T follicular helper cell (primary cell): ENCODE data around the gene IL10.
"Not testable (repeated sequence)": the region's sequence is repeated elsewhere in the genome, so short reads cannot be mapped to it uniquely, and the experiment has no call there.

Experiments used
- DNase-seq: peaks from one replicate; pipeline ENCODE4 v3.0.0-alpha.2; 2020; ENCODE audit warnings: low read depth

Gene IL10

GRCh38 chr1:206765771-206766170 lies 6.5 kb downstream of the IL10 start:
- not testable (repeated sequence) for DNase-seq

- not testable (repeated sequence) for DNase-seq
Measured at GRCh38 chr1:206762741-206763364, 9.4 kb downstream of the IL10 start.

GRCh38 chr1:206761159-206761768 lies 11.0 kb downstream of the IL10 start:
- no peak for DNase-seq

GRCh38 chr1:206760590-206760989 lies 11.7 kb downstream of the IL10 start:
- DNase-seq: no peak

GRCh38 chr1:206757524-206758266 lies 14.6 kb downstream of the IL10 start:
- peak; percentile 28 for DNase-seq

- no peak for DNase-seq
Measured at GRCh38 chr1:206754011-206754410, 18.3 kb downstream of the IL10 start.

GRCh38 chr1:206753141-206753540 lies 19.2 kb downstream of the IL10 start:
- DNase-seq: no peak

GRCh38 chr1:206752481-206752880 lies 19.8 kb downstream of the IL10 start:
- no peak for DNase-seq

GRCh38 chr1:206751891-206752290 lies 20.4 kb downstream of the IL10 start:
- no peak for DNase-seq

- no peak for DNase-seq
Measured at GRCh38 chr1:206748348-206749030, 23.8 kb downstream of the IL10 start.

- DNase-seq: no peak
Measured at GRCh38 chr1:206745301-206745700, 27.0 kb downstream of the IL10 start.

- no peak for DNase-seq
Measured at GRCh38 chr1:206744683-206745082, 27.6 kb downstream of the IL10 start.

GRCh38 chr1:206742719-206743383 lies 29.4 kb downstream of the IL10 start:
- DNase-seq: no peak

GRCh38 chr1:206741142-206741701 lies 31.1 kb downstream of the IL10 start:
- DNase-seq: no peak

GRCh38 chr1:206739411-206740076 lies 32.8 kb downstream of the IL10 start:
- DNase-seq: no peak

GRCh38 chr1:206738370-206739366 lies 33.6 kb downstream of the IL10 start:
- no peak for DNase-seq

GRCh38 chr1:206737729-206738201 lies 34.5 kb downstream of the IL10 start:
- DNase-seq: no peak

- peak; percentile 35 for DNase-seq
Measured at GRCh38 chr1:206736878-206737728, 35.2 kb downstream of the IL10 start.

- no peak for DNase-seq
Measured at GRCh38 chr1:206735553-206736031, 36.7 kb downstream of the IL10 start.
